KOPT-K1 (cell line): Measurements from ENCODE around the gene ARHGAP45.

Experiments
- H3K27ac ChIP-seq: fragments of 200-600 bp; sonication (generic); 2 replicates; pipeline ENCODE4 v1.5.1; 2016; ENCODE audit warnings: antibody characterized with exemption, mild to moderate bottlenecking, low read depth, low read length; ENCODE audit not compliant: poor library complexity, severe bottlenecking
- H3K36me3 ChIP-seq: fragments of 200-600 bp; sonication (generic); 2 replicates; pipeline ENCODE4 v1.5.1; 2017; ENCODE audit warnings: antibody characterized with exemption, mild to moderate bottlenecking, low read length, moderate library complexity; ENCODE audit not compliant: insufficient read depth
- H3K9me3 ChIP-seq: fragments of 200-600 bp; sonication (generic); 2 replicates; pipeline ENCODE4 v1.5.1; 2017; ENCODE audit warnings: antibody characterized with exemption, low read length, mild to moderate bottlenecking; ENCODE audit not compliant: insufficient read depth, poor library complexity, severe bottlenecking

ARHGAP45 gene

DNA sequence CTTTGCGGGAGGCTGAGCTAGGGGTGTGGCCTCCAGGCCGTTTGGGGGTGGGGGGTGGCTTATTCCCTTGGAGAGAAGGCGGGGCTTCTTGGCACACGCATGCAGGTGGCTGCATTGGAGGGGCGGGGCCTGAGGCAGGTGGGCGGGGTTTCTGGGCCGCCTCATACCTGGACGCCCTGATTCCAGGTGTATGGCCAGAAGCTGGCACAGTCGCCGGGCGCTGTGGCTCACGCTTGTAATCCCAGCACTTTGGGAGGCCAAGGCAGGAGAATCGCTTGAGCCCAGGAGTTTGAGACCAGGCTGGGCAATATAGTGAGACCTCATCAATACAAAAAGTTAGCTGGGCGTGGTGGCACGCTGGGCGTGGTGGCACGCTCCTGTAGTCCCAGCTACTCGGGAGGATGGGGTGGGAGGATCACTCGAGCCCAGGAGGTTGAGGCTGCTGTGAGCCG, 19.2 kb upstream of the ARHGAP45 start:
- no peaks in the 10 kb centered on the region for H3K9me3 ChIP-seq
- no peaks in the 10 kb centered on the region; the same call in 1 of the 2 replicates for H3K36me3 ChIP-seq
- H3K27ac ChIP-seq: no peak overlapping the region

DNA sequence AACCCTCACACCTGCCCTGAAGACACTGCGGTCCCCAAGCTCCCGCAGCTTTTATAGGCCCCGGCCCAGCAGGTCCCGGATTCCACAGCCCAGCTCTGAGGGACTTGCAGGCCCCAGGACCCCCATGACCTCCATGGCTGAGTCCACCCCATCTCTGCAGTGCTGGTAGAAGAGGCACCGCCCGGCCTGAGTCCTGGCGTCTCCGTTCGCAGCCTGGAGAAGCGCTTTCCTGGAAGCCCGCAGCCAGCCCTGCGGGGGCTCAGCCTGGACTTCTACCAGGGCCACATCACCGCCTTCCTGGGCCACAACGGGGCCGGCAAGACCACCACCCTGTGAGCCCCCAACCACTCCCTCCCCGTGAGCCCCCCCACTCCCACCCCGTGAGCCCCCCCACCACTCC, 17.9 kb upstream of the ARHGAP45 start:
- H3K27ac ChIP-seq: no peak overlapping the region
- no peaks in the 10 kb centered on the region; the same call in 1 of the 2 replicates for H3K36me3 ChIP-seq
- no peaks in the 10 kb centered on the region for H3K9me3 ChIP-seq

GRCh38 chr19:1049800-1050199, 17.2 kb upstream of the ARHGAP45 start:
- Histone ChIP-seq H3K27ac (no peak overlapping the region), H3K9me3 (no peaks in the 10 kb centered on the region), H3K36me3 (no peaks in the 10 kb centered on the region)

GRCh38 chr19:1050989-1051788, 15.8 kb upstream of the ARHGAP45 start:
- H3K9me3 ChIP-seq: no peaks in the 10 kb centered on the region
- 0 out of 2 replicates have a peak, but pooled peaks cover under 1% of the 10 kb centered on the region for H3K36me3 ChIP-seq
- peak overlapping the region; percentile 57 for H3K27ac ChIP-seq

GRCh38 chr19:1051791-1052190, 15.2 kb upstream of the ARHGAP45 start:
- Histone ChIP-seq H3K36me3 (peaks cover 4% of the 10 kb centered on the region; the same call in 1 of the 2 replicates), H3K27ac (peak overlapping the region; percentile 57), H3K9me3 (no peaks in the 10 kb centered on the region)

- H3K27ac ChIP-seq: peak overlapping the region; percentile 57
- peaks cover 4% of the 10 kb centered on the region; the same call in 1 of the 2 replicates for H3K36me3 ChIP-seq
- H3K9me3 ChIP-seq: no peaks in the 10 kb centered on the region
These were observed 14.5 kb upstream of the ARHGAP45 start for GRCh38 chr19:1052349-1052975.

DNA sequence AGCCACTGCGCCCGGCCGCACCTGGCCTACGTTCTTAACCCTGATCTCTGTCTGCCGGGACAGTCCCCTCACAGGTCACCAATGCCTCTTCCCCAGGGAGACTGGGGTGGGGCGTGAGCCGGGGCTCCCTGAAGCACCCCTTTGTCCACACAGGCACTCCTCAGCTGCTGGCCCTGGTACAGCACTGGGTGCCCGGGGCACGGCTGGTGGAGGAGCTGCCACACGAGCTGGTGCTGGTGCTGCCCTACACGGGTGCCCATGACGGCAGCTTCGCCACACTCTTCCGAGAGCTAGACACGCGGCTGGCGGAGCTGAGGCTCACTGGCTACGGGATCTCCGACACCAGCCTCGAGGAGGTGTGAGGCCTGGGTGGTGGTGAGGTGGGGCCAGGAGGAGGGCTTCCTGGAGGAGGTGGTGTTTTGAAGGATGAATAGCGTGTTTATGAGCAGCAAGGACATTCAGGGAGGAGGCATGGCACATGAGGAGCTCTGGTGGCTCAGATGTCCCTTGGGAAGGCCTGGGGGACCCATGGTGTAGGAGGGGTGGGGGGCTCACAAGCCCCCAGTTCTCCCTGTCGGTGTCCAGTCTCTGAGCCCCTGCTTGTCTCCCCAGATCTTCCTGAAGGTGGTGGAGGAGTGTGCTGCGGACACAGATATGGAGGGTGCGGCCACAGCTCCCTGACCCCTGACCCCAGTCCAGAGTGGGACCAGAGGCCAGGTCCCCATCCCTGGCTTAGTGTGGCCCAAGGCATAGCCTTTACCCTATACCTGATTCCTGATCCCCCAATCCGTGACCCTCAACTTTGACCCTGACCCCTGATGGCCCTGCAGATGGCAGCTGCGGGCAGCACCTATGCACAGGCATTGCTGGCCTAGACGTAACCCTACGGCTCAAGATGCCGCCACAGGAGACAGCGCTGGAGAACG, 13.5 kb upstream of the ARHGAP45 start:
- no peak overlapping the region for H3K27ac ChIP-seq
- peaks cover 4% of the 10 kb centered on the region; the same call in 1 of the 2 replicates for H3K36me3 ChIP-seq
- no peaks in the 10 kb centered on the region for H3K9me3 ChIP-seq

- Histone ChIP-seq H3K9me3 (no peaks in the 10 kb centered on the region), H3K27ac (no peak overlapping the region), H3K36me3 (peaks cover 4% of the 10 kb centered on the region; the same call in 1 of the 2 replicates)
These were observed 12.6 kb upstream of the ARHGAP45 start for GRCh38 chr19:1054102-1055027.

GRCh38 chr19:1055028-1055425, 11.9 kb upstream of the ARHGAP45 start:
- Histone ChIP-seq H3K36me3 (peaks cover 4% of the 10 kb centered on the region; the same call in 1 of the 2 replicates), H3K27ac (no peak overlapping the region), H3K9me3 (no peaks in the 10 kb centered on the region)

DNA sequence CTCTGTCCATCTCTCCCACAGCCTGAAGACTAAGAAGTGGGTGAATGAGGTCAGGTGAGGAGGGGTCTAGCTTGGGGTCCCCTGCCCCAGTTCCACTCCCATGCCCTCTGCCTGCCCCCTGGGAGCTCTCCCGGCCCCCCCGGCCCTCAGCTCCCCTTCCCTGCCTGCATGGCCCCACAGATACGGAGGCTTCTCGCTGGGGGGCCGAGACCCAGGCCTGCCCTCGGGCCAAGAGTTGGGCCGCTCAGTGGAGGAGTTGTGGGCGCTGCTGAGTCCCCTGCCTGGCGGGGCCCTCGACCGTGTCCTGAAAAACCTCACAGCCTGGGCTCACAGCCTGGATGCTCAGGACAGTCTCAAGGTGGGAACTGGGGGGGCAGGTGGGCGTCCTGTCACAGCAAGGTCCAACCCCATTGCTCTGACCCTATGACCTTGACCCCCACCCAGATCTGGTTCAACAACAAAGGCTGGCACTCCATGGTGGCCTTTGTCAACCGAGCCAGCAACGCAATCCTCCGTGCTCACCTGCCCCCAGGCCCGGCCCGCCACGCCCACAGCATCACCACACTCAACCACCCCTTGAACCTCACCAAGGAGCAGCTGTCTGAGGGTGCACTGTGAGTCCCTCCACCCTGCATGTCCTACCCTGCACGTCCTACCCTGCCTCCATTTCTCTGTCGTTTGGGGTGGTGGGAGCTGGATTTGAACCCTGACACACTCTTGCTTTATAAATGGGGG, 10.9 kb upstream of the ARHGAP45 start:
- no peaks in the 10 kb centered on the region for H3K9me3 ChIP-seq
- H3K27ac ChIP-seq: no peak overlapping the region
- peaks cover 4% of the 10 kb centered on the region; the same call in 1 of the 2 replicates for H3K36me3 ChIP-seq

DNA sequence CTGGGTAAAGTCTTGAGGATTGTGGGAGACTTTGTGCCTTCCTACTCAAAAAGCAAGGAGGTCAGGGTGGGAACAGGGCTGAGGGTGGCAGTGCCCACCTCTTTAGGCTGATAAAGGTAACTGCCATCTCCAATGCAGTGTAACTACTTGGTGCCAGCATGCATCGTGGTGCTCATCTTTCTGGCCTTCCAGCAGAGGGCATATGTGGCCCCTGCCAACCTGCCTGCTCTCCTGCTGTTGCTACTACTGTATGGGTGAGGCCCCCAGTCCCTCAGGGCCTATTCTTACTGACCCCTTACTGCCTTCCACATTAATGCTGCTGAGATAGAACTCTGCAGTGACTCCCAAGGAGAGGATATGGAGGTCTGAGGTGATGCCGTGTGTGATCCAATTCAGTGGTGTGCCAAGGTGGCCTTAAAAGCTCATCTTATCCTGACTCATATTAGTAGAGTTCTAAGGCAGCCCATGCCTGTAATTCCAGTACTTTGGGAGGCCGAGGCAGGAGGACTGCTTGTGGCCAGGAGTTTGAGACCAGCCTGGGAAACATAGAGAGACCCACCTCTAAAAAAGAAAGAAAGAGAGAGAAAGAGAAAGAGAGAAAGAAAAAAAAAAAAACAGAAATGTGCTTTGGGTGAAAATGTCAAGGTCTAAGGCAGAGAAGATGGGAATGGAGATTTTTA, 9.7 kb upstream of the ARHGAP45 start:
- H3K27ac ChIP-seq: peak overlapping the region; percentile 68
- H3K9me3 ChIP-seq: no peaks in the 10 kb centered on the region
- H3K36me3 ChIP-seq: peaks cover 4% of the 10 kb centered on the region; the same call in 1 of the 2 replicates

DNA sequence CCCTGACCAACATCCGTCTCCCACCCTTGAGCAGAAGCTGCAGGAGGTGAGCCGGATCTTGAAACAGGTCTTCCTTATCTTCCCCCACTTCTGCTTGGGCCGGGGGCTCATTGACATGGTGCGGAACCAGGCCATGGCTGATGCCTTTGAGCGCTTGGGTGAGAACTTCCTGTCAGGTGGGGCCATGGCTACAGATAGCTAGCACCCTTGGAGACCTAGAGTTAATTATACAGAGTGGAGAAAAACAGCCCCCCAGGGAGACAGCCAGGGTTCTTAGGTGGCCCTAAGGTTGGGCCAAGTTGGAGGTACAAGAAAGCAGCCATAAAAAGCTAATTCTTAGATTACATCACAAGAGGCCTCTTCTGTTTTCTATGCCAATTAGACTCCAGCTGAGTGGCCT, 8.9 kb upstream of the ARHGAP45 start:
- Histone ChIP-seq H3K9me3 (no peaks in the 10 kb centered on the region), H3K27ac (peak overlapping the region; percentile 68), H3K36me3 (peaks cover 4% of the 10 kb centered on the region; the same call in 1 of the 2 replicates)

DNA sequence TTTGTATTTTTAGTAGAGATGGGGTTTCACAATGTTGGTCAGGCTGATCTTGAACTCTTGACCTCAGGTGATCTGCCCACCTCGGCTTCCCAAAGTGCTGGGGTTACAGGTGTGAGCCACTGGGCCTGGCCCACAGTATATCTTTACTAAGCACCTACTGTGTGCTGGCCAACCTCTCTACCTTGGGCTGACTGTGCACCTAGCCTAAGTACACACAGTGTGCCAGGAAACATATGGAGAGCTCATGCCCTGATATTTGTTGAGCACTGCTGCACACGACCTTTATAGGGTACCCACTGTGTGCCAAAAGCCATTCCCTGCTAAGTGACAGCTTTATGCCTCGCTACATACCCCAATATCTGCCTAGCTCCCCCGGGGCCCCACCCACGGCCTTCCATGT, 6.3 kb upstream of the ARHGAP45 start:
- peaks cover 4% of the 10 kb centered on the region; the same call in 1 of the 2 replicates for H3K36me3 ChIP-seq

More for the DNA sequence above, 6.3 kb upstream of the ARHGAP45 start:
- Histone ChIP-seq H3K27ac (no peak overlapping the region), H3K9me3 (no peaks in the 10 kb centered on the region)
